HS-27A (cell line): ENCODE data around the gene UAP1L1.
"Not testable (repeated sequence)": the region's sequence is repeated elsewhere in the genome, so short reads cannot be mapped to it uniquely, and the experiment has no call there.

ENCODE experiments used
- DNase-seq: peaks from one replicate; pipeline ENCODE4 v3.0.0-alpha.2; 2012; ENCODE audit warnings: low read depth, missing footprints

Gene UAP1L1

DNA sequence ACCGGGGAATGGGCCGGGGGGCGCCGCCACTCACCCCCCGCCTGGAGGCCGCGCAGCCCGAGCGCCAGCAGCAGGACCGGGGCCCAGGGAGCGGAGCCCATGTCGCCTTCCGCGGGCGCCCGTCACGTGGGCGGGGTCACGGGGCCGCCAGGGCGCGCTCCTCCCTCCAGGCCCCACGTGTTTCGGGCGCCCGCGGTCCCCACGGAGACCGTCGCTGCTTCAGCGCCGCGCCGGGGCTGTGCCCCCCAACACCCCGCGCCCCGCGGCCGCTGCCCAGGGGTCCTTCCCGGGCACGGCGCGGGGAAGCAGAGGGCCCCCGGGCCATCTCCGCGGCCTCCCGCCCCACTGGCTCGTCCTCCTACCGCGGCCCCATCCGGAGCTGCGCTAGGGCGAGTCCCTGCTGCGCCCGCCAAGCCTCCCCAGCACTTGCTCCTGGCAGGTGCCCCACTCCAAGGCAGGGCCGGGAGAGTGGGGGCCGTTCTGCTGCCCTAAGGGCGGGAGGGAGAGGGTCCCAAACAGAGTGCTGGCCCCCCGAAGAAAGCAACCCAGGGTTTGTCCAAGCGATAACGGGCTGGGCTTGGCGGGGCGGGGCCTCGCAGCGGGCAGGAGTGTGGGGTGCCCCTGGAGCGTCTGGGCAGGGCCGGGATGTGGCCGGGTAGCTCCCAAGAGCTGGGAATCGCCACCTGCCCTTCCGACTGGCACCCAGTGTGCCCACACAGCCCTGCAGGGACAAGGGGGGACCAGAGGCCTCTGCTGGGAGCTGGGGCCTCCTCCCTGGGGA, 37.5 kb downstream of the UAP1L1 start, which contains the start of gene DPP7:
DPP7 (minus strand) TSS at position 121 of the 781 bp plus-strand sequence; CDS start at position 101, 20 bp downstream.
- no peak for DNase-seq

DNA sequence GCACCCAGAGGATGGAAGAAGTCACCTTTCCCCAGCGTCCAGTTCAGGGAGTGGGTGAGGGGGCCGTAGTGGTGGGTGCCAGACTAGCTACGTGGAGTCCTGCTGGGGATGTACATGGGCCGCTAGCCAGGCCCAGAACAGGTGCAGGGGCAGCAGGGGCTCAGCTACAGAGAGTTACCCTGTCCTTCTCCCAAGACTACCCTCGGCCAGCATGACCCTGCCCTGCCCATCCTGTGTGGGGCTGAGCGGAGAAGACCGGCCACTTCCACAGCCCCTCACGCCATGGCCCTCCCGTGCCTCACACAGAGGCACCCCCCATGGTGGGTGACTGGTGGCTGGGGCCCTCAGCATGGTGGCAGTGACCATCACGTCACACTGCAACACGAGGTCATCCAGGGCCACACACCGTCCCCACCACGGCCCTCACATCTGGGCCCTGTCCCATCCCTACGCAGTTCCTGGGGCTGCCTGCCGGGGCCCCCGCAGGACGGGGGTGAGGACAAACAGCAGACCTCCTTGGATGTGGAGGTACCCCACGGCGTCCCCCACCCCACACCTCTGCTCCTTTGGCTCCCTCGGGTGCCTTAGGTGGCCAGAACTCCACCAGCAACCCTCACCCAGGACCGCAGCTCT, 38.2 kb downstream of the UAP1L1 start:
- DNase-seq = no peak

DNA sequence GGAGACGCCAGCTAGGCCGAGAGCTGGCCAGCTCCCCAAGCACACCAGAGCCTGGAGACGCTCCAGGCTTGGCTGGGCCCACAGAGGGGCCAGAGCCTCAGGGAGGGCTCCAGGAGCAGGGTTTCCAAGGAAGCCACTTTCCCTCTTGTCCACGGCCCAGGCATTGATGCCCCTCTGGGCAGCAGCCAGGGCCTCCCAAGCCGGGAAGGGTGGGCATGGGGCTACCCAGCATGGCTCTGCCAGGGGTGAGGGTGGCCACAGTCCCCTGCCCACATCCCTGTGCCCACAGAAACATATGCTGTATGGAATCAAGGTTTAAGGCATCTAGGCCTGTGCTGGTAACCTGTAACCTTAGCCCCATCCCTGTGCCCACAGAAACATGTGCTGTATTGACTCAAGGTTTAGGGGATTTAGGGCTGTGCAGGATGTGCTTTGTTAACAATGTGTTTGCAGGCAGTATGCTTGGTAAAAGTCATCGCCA, 38.8 kb downstream of the UAP1L1 start:
- DNase-seq = no peak

DNA sequence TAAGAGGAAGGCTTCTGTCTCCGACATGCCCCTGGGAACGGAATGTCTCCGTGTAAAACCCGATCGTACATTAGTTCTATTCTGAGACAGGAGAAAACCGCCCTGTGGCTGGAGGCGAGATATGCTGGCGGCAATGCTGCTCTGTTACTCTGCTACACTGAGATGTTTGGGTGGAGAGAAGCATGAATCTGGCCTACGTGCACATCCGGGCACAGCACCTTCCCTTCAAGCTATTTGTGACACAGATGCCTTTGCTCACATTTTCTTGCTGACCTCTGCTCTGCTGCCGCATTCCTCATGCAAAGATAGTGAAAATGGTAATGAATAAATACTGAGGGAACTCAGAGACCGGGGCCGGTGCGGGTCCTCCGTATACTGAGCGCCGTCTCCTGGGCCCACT, 39.4 kb downstream of the UAP1L1 start:
- no peak for DNase-seq

DNA sequence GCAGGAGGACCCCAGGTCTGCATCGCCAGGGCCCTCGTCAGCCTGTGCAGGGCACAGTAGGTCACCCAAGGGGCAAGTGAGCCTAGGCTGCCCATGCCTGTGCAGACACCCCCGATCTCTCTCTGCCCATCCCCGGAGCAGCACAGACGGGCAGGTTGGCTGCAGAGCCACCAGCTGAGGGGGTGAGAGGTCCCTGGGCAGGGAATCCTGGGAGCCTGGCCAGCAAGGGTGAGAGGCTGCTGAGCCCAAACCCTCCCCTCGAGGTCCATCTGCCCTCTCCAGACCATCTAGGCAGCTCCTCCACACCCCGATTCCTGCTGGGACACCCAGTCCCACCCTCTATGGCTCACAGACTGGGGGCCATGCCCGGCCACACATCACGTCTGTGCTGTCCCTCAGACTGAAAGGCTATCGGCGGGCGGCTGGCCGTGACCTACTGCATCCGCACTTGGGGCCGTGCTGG, 40.0 kb downstream of the UAP1L1 start:
- DNase-seq = no peak

DNA sequence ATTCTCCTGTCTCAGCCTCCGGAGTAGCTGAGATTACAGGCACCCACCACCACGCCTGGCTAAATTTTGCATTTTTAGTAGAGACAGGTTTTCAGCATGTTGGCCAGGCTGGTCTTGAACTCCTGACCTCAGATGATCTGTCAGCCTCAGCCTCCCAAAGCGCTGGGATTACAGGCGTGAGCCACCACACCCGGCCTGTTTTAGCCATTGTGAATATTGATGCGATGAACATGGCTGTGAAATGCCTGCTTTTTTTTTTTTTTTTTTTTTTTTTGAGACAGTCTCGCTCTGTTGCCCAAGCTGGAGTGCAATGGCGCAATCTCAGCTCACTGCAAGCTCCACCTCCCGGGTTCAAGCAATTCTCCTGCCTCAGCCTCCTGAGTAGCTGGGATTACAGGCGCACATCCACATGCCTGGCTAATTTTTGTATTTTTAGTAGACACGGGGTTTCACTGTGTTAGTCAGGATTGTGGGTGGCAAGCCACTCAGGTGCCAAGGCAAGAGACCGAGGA, 40.8 kb downstream of the UAP1L1 start:
- not testable (repeated sequence) for DNase-seq

DNA sequence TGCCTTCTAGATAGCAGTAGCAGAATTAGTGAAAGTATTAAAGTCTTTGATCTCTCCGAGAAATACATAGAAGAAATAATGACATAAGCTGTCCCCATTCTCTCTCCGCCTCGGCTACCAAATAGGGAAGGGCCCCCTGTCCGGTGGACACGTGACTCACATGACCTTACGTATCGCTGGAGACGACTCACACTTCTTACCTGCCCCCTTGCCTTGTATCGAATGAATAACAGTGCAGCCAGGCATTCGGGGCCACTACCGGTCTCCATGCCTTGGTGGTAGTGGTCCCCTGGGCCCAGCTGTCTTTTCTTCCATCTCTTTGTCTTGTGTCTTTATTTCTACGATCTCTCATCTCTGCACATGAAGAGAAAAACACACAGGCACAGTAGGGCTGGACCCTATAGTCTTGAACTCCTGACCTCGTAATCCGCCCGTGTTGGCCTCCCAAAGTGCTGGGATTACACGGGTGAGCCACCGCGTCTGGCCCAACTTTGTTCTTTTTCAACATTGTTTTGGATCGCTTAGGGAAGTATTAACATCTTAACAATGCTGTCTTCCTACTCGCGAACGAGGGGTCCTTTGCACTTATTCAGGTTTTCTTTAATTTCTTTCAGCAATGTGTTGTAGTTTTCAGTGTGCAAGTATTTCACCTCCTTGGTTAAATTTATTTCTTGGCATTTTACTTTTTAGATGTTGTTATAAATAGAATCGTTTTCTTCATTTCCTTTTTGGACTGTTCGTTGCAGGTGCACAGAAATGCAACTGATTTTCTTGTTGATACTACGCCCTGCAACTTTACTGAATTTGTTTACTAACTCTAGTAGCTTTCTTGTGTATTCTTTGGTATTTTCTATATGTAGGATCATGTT, 44.8 kb downstream of the UAP1L1 start:
- not testable (repeated sequence) for DNase-seq

DNA sequence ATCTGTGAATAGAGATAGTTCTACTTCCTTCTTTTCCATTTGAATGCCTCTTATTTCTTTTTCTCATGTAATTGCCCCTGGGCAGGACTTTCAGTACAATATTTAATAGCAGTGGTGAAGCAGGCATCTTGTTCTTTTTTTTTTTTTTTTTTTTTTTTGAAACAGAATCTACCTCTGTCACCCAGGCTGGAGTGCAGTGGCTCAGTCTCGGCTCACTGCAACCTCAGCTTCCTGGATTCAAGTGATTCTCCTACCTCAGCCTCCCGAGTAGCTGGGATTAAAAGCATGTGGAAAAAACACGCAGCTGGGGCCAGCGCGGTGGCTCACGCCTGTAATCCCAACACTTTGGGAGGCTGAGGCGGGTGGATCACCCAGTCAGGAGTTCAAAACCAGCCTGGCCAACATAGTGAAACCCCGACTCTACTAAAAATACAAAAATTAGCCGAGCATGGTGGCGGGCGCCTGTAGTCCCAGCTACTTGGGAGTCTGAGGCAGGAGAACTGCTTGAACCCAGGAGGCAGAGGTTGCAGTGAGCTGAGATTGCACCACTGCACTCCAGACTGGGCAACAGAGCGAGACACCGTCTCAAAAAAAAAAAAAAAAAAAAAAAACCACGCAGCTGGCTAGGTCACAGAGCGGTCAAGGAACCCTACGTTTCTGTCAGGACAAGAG, 45.6 kb downstream of the UAP1L1 start:
- DNase-seq = not testable (repeated sequence)

DNA sequence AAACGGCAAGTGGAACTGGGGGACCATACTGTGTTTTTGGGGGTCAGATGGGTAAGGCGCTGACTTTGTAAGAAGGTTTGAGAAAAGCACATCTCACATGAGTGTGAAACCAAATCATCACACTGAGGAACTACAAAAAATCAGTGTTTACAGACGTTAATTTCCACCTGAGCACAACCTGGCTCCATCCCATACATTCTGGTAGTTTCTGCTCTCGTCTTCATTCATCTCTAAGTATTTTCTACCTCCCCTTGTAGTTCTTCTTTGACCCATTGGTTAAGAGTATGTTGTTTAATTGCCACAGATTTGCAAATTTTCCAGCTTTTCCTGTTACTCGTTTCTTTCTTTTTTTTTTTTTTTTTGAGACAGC, 46.1 kb downstream of the UAP1L1 start:
- DNase-seq = no peak

DNA sequence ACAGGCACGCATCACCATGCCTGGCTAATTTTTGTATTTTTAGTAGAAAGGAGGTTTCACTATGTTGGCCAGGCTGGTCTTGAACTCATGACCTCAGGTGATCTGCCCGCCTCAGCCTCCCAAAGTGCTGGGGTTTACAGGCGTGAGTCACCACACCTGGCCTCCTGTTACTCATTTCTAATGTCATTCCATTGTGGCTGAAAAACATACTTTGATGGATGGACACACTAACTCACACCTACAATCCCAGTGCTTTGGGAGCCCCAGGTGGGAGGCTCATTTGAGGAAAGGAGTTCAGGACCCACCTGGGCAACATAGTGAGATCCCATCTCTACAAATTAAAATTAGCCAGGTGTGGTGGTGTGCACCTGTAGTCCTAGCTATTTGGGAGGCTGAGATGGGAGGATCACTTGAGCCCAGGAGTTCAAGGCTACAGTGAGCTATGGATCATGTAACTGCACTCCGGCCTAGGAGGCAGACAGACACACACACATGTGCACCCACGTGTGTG, 46.7 kb downstream of the UAP1L1 start:
- not testable (repeated sequence) for DNase-seq

DNA sequence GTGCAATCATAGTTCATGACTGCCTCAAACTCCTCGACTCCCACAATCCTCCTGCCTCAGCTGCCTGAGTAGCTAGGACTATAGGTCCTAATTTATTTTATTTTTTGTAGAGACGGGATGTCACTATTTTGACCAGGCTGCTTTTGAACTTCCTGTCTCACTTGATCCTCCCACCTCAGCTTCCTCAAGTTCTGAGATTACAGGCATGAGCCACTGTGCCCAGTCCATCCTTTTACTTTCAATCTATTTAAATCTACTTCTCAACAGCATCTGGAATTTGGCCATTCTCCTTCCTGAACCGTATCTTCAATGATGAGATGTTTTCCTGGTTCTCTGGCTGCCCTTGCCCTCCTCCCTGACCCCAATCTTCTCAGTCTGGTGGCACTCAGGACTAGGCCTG, 49.5 kb downstream of the UAP1L1 start:
- DNase-seq = no peak

DNA sequence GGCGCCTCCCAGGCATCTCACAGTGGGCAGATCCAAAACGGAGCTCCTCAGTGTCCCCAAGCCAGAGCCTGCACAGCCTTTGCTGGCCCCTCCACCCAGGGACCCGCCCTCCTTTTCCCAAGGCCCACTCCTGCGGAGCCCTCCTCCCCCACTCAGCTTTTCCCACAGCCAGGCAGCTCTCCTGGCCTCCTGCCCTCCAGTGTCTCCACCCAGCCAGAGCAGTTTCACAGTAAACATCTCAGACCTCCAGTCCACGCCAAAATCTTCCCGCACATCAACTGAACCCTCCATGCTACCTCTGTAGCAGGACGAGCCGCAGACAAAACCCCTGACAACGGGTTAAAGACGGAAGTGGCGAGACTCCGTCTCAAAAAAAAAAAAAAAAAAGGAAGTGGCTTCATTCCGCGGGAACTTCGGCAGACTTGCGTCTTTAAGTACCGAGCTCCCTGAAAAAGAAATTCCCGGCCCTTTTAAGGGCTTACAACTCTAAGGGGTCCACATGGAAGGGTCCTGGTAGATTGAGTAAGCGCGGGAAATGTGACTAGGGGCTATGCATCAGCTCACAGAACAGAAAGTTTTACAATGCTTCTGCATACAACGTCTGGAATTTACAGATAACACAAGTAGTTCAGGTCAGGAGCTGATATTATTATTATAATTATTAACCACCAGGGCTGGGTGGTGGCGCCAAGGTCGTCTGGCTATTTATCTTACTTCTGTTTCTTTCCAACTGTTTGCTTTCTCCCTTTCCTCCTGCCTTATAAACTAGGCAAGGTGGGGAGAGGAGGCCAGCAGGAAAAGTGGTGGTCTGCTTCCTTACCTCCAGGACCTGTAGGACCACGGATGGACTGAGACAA, 50.2 kb downstream of the UAP1L1 start:
- DNase-seq = no peak

DNA sequence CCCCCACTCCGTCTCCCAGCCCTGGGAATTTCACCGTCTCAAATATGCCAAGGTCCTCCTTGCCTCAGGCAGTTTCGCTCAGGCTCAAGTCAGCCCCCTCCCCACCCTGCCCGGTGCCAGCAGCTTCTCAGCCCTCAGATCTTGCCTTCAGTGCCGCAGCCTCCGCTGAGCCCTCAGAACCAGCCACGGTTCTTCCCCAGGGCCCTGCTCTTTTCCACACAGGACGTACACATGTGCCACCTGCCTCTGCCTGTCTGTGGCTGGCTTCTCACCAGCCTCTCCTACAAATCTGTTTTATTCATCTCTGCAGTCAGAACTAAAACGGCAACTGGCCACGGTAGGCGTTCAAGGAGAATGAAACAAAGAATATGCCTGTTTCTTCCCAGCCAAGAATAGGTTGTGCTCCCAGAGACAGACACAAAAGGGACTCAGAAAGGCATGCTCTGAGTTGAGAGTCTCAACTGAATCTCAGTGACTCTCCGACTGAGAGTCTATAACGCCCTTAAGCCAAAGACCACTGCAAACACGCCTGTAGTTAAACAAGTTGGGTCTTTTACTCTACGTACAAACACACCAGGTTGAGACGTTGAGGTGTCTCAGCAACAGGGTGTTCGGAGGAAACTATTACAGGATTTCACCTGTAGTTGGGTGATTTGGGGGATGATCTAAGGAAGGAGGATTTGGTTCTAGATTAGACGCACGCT, 51.0 kb downstream of the UAP1L1 start:
- no peak for DNase-seq

DNA sequence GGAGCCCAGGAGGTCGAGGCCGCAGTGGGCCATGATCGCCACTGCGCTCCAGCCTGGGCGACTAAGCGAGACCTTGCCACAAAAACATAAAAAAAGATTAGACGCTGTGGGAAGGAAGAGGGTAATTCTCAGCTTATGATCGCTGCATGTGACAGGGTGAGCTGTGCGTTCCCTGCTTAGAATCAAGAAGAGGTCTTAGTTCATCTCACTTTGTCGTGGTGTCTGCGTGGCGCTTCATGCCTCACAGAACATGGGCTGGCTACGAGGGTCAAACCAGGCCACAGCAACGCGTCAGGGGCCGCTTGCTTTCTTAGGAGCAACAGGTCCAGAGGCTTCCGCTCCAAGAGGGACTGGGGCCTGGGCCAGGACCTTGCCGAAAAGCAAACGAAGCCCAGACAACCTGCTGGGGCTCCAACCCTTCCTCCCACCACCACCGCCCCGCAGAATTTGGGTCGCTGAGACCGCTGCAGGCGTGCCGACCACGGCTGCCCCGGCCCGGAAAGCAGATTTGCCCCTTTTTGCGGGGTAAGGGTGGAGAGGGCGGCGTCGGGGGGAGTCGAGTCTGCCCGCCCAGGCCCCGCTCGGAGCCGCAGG, 51.6 kb downstream of the UAP1L1 start:
- no peak for DNase-seq

DNA sequence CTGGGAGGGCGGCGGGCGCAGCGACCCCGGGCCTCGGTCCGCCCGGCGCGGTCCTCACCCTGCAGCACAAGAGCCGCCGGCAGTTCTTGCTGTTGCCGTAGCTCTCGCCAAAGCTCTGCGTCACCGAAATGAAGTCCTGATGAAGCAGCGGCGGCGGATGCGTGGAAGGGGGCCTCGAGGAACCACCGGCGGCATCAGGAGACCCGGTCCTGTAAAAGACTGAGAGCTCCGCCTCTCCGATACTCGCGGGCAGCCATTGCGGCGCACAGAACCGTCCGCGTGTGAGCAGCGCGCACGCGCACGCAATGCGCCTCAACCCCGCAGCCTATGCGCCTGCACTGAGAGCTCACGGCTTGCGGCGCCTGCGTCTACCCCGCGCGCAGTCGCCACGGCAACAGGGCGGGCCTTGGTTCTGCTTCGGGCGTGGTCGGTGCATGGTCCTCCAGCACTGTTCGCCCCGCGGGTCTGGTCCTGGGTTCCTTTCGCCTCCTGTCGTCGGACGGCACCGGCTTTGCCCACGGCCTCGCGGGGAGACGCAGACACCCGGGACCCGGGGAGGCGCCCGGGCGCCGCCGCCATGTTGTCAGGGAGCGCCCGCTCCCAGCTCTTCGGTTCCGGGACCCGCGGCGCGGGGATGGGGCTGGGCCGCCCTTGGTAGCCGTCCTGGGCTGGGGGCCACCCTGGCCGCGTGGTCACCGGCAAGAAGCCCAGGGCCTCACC, 52.3 kb downstream of the UAP1L1 start:
- peak; percentile 43 for DNase-seq

DNA sequence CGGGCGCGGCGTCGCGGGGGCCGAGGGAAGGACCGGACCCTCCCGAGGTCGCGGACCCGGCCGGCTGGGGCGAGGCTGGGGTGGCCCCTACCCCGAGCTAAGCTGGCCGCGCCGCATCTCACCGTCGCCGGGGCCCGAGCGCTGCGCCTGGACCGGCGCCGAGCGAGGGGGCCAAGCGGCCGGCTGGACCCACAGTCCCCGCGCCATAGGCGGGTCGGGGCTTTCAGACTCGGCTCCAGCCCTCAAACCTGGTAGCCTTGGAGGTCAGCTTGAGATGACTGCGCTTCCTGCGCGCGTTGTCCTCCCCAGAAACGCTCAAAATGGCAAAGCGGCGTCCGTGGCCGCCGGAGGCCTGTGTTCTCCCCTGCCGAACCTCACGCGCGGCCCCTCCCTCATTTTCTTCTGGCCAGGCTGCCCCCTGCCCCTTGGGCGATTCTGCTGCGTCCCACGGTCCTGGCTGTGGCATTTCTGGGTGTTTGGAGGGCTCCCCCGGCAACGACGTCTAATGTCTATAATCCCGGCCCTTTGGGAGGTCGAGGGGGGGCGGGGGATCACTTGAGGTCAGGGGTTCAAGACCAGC, 52.9 kb downstream of the UAP1L1 start:
- no peak for DNase-seq
